ENCODE results near the gene CDK6. TPM values are rescaled to one million over a fixed set of nuclear protein-coding genes. Genes with fewer than 3 reads are reported as not detected.

CDK6 gene
- total and polyA plus RNA-seq, 10 donors, result 0.91 to 37.8 (median 25.5) TPM

GRCh38 chr7:92643821-92644220 is 192.6 kb downstream of the CDK6 start:
- 93 to 98% (median 96%) methylated on average over 2 of the region's 2 CpGs for WGBS, 5 donors
- Histone ChIP-seq H3K9me3 (no peaks in the 10 kb centered on the region), H3K27me3 (replicated peaks in 1 of 7) (no peaks in the 10 kb centered on the region), H3K4me1 (peaks cover 0 to 53% (median 25%) of the 10 kb centered on the region in 6 donors), H3K36me3 (no peaks in the 10 kb centered on the region), H3K4me3 (no peak overlapping the region), H3K27ac (no peak overlapping the region)
- no peak for TF ChIP-seq POLR2AphosphoS5 (IDR thresholded peaks at IDR 0.05)
- no peak for TF ChIP-seq POLR2A (IDR thresholded peaks at IDR 0.05)
- TF ChIP-seq CTCF (IDR thresholded peaks at IDR 0.05 in 8 of 11, conservative IDR thresholded peaks at IDR 0.05 in 3 of 11), result no peak
- no peak for DNase-seq
- intact Hi-C loops (cut with DNase I; ENCODE audit: low total_unique reads), result no loop called here

GRCh38 chr7:92641921-92642511 is 194.4 kb downstream of the CDK6 start:
- intact Hi-C loops (cut with DNase I; ENCODE audit: low total_unique reads), result no loop called here
- H3K27ac ChIP-seq, result peak overlapping the region in 1 of 8 donors; percentile 13

GRCh38 chr7:92639966-92640365 is 196.4 kb downstream of the CDK6 start:
- intact Hi-C loops (cut with DNase I; ENCODE audit: low total_unique reads), result no loop called here
- DNase-seq, result no peak
- WGBS, 5 donors, result 15 to 46% (median 33%) methylated on average over 4 of the region's 4 CpGs

More at GRCh38 chr7:92641921-92642511, 194.4 kb downstream of the CDK6 start:
- Histone ChIP-seq H3K4me3 (no peak overlapping the region), H3K27me3 (replicated peaks in 1 of 7) (no peaks in the 10 kb centered on the region), H3K9me3 (no peaks in the 10 kb centered on the region), H3K4me1 (peaks cover 0 to 54% (median 25%) of the 10 kb centered on the region in 6 donors), H3K36me3 (no peaks in the 10 kb centered on the region)
- DNase-seq, result no peak
- 32 to 64% (median 42%) methylated on average over 4 of the region's 4 CpGs for WGBS, 5 donors
- TF ChIP-seq POLR2AphosphoS5 (IDR thresholded peaks at IDR 0.05), result no peak
- TF ChIP-seq CTCF (IDR thresholded peaks at IDR 0.05 in 8 of 11, conservative IDR thresholded peaks at IDR 0.05 in 3 of 11), result no peak
- TF ChIP-seq POLR2A (IDR thresholded peaks at IDR 0.05), result no peak

More at GRCh38 chr7:92639966-92640365, 196.4 kb downstream of the CDK6 start:
- Histone ChIP-seq H3K9me3 (no peaks in the 10 kb centered on the region), H3K27ac (no peak overlapping the region), H3K4me3 (no peak overlapping the region), H3K27me3 (replicated peaks in 1 of 7) (no peaks in the 10 kb centered on the region), H3K4me1 (peaks cover 0 to 53% (median 26%) of the 10 kb centered on the region in 6 donors), H3K36me3 (no peaks in the 10 kb centered on the region)
- TF ChIP-seq POLR2A (IDR thresholded peaks at IDR 0.05), result no peak
- TF ChIP-seq CTCF (IDR thresholded peaks at IDR 0.05 in 8 of 11, conservative IDR thresholded peaks at IDR 0.05 in 3 of 11), result no peak
- no peak for TF ChIP-seq POLR2AphosphoS5 (IDR thresholded peaks at IDR 0.05)

Measured in spleen (tissue), 11 donors.